Epithelial cell of esophagus (primary cell): ENCODE data around the gene HOXB7.

Experiments used
- DNase-seq: peaks from one replicate; pipeline ENCODE4 v3.0.0; 2010; ENCODE audit warnings: low read depth
- H3K4me3 ChIP-seq: 2 replicates; pipeline ENCODE4 v1.5.1; 2011; ENCODE audit warnings: mild to moderate bottlenecking, low read length, control low read depth
- CTCF ChIP-seq: IDR thresholded peaks from 2 replicates; pipeline ENCODE4 v1.5.1; 2011; ENCODE audit warnings: low read depth, mild to moderate bottlenecking, low read length, control low read depth, inconsistent platforms; ENCODE audit not compliant: insufficient read depth; ENCODE audit errors: missing control alignments

Gene HOXB7

GRCh38 chr17:48579760-48580554 is 30.9 kb downstream of the HOXB7 start:
- no peak for DNase-seq
- H3K4me3 ChIP-seq: no peak overlapping the region
- TF ChIP-seq CTCF: no peak

GRCh38 chr17:48579471-48579759 is 31.4 kb downstream of the HOXB7 start:
- TF ChIP-seq CTCF: no peak
- DNase-seq: no peak
- no peak overlapping the region for H3K4me3 ChIP-seq

GRCh38 chr17:48578616-48579470 is 32.0 kb downstream of the HOXB7 start:
- H3K4me3 ChIP-seq: peak overlapping the region; percentile 16
- no peak for DNase-seq
- no peak for TF ChIP-seq CTCF

GRCh38 chr17:48577946-48578615 is 32.7 kb downstream of the HOXB7 start, which contains the start of gene HOXB4:
TSS of gene HOXB4 (minus strand) at chr17:48578350. CDS start at chr17:48578319, 31 bp downstream.
- H3K4me3 ChIP-seq: peak within 1 kb of the TSS; percentile 22
- no peak for TF ChIP-seq CTCF
- no peak for DNase-seq

GRCh38 chr17:48577330-48577945 is 33.4 kb downstream of the HOXB7 start:
- peak overlapping the region; percentile 18 for H3K4me3 ChIP-seq
- no peak for DNase-seq
- TF ChIP-seq CTCF: no peak

GRCh38 chr17:48576479-48577309 is 34.1 kb downstream of the HOXB7 start:
- no peak for TF ChIP-seq CTCF
- no peak overlapping the region for H3K4me3 ChIP-seq
- peak; percentile 40 for DNase-seq
